HepG2 (cell line): ENCODE results near the gene AP2A2. TPM values are rescaled to one million over a fixed set of nuclear protein-coding genes. Genes with fewer than 3 reads are reported as not detected.

Source experiments
- BCL6 ChIP-seq: IDR thresholded peaks from 2 replicates; pipeline ENCODE4 v1.6.1; 2016; ENCODE audit warnings: missing genetic modification reagents, missing compliant biosample characterization
- EED ChIP-seq: sonication (generic); formaldehyde crosslinking; IDR thresholded peaks from 2 replicates; pipeline ENCODE4 v1.5.0; 2020; ENCODE audit warnings: mild to moderate bottlenecking, missing genetic modification reagents
- ELF3 ChIP-seq: IDR thresholded peaks from 2 replicates; pipeline ENCODE4 v1.6.1; 2016; ENCODE audit warnings: missing genetic modification reagents, missing compliant biosample characterization
- ERF ChIP-seq: IDR thresholded peaks from 2 replicates; pipeline ENCODE4 v1.6.1; 2018; ENCODE audit warnings: missing biosample characterization, missing genetic modification reagents
- FOSL1 ChIP-seq: sonication (generic); formaldehyde crosslinking; IDR thresholded peaks from 2 replicates; pipeline ENCODE4 v1.9.0; 2021; ENCODE audit warnings: missing genetic modification reagents, borderline replicate concordance
- GABPB1 ChIP-seq: IDR thresholded peaks from 2 replicates; pipeline ENCODE4 v1.6.1; 2016; ENCODE audit warnings: mild to moderate bottlenecking, missing genetic modification reagents, moderate library complexity, missing compliant biosample characterization
- IRF2 ChIP-seq: IDR thresholded peaks from 2 replicates; pipeline ENCODE4 v1.6.1; 2018; ENCODE audit warnings: missing genetic modification reagents, missing compliant biosample characterization
- MAZ ChIP-seq, 2 experiments: sonication (generic) in 1 of 2; formaldehyde crosslinking in 1 of 2; IDR thresholded peaks; 2 replicates each; pipeline versions ENCODE4 v1.5.0 to v1.6.1; 2012 to 2020; ENCODE audit warnings: low read depth in 2 of 2, mild to moderate bottlenecking in 2 of 2, borderline replicate concordance in 1 of 2, improper control_type of control experiment in 1 of 2, low read length in 1 of 2, missing genetic modification reagents in 1 of 2, moderate library complexity in 1 of 2
- MEIS1 ChIP-seq: sonication (generic); formaldehyde crosslinking; IDR thresholded peaks from 2 replicates; pipeline ENCODE4 v1.9.0; 2021; ENCODE audit warnings: mild to moderate bottlenecking, missing genetic modification reagents, moderate library complexity, borderline replicate concordance
- NFKB2 ChIP-seq: sonication (generic); formaldehyde crosslinking; IDR thresholded peaks from 2 replicates; pipeline ENCODE4 v1.4.0; 2020; ENCODE audit warnings: missing genetic modification reagents, borderline replicate concordance
- PCBP1 ChIP-seq: fragments of 200-400 bp; formaldehyde crosslinking; IDR thresholded peaks from 2 replicates; pipeline ENCODE4 v1.6.1; 2017; ENCODE audit warnings: mild to moderate bottlenecking, low read depth, low read length, borderline replicate concordance
- SMAD1 ChIP-seq: sonication (generic); formaldehyde crosslinking; IDR thresholded peaks from 2 replicates; pipeline ENCODE4 v1.4.0; 2020; ENCODE audit warnings: missing genetic modification reagents, low read depth, mild to moderate bottlenecking, borderline replicate concordance
- SMARCC2 ChIP-seq: fragments of 450-650 bp; IDR thresholded peaks from 2 replicates; pipeline ENCODE4 v1.6.1; 2017; ENCODE audit warnings: antibody characterized with exemption, mild to moderate bottlenecking
- TEAD3 ChIP-seq: optimal IDR thresholded peaks from 2 replicates; pipeline ENCODE3; 2016; ENCODE audit warnings: borderline replicate concordance
- TGIF2 ChIP-seq: IDR thresholded peaks from 2 replicates; pipeline ENCODE4 v1.6.1; 2016; ENCODE audit warnings: control low read depth, missing compliant biosample characterization
- YY1 ChIP-seq: IDR thresholded peaks from 2 replicates; pipeline ENCODE4 v1.6.1; 2011; ENCODE audit warnings: low read length, low read depth, moderate library complexity, mild to moderate bottlenecking; ENCODE audit not compliant: insufficient read depth, insufficient replicate concordance
- ZBTB42 ChIP-seq: sonication (generic); formaldehyde crosslinking; IDR thresholded peaks from 2 replicates; pipeline ENCODE4 v1.5.0; 2020; ENCODE audit warnings: mild to moderate bottlenecking, missing genetic modification reagents
- ZNF331 ChIP-seq: sonication (generic); formaldehyde crosslinking; IDR thresholded peaks from 2 replicates; pipeline ENCODE4 v1.4.0; 2020; ENCODE audit warnings: missing genetic modification reagents
- ZNF383 ChIP-seq: sonication (generic); formaldehyde crosslinking; IDR thresholded peaks from 2 replicates; pipeline ENCODE4 v1.4.0; 2020; ENCODE audit warnings: missing genetic modification reagents, mild to moderate bottlenecking, borderline replicate concordance
- ZNF546 ChIP-seq: sonication (generic); formaldehyde crosslinking; conservative IDR thresholded peaks from 2 replicates; pipeline ENCODE4 v1.8.1; 2023; ENCODE audit warnings: mild to moderate bottlenecking, missing genetic modification reagents
- ZNF552 ChIP-seq: sonication (generic); formaldehyde crosslinking; IDR thresholded peaks from 2 replicates; pipeline ENCODE4 v1.9.0; 2022; ENCODE audit warnings: missing genetic modification reagents, mild to moderate bottlenecking, borderline replicate concordance
- ZNF607 ChIP-seq: sonication (generic); formaldehyde crosslinking; IDR thresholded peaks from 2 replicates; pipeline ENCODE4 v1.5.1; 2020; ENCODE audit warnings: missing genetic modification reagents, mild to moderate bottlenecking, borderline replicate concordance
- ZNF768 ChIP-seq: sonication (generic); formaldehyde crosslinking; IDR thresholded peaks from 2 replicates; pipeline ENCODE4 v1.4.0; 2020; ENCODE audit warnings: missing genetic modification reagents
- polyA plus RNA-seq, 8 experiments: library from polyadenylated mRNA; depleted of rRNA in 3 of 8; stranded (reverse) in 7 of 8; unstranded in 1 of 8; fragments of >200 nt; fragmentation: Illumina TruSeq in 4 of 8; extraction: Trizol in 4 of 8; gene quantifications; 2 replicates each; pipeline versions ENCODE4 v1.2.1 to v1.2.3, GENCODE V29; 2011 to 2016; ENCODE audit warnings: low read depth in 4 of 8, missing spikeins in 1 of 8, mixed read lengths in 1 of 8; ENCODE audit not compliant: insufficient read depth in 1 of 8
- total RNA-seq, 5 experiments: library from RNA; depleted of rRNA; stranded (reverse); fragments of >200 nt; fragmentation: Illumina TruSeq; extraction: Trizol; gene quantifications; 2 replicates each; pipeline ENCODE4 v1.2.3, GENCODE V29; 2016; ENCODE audit warnings: low read depth in 1 of 5
- TF ChIP-seq, protein P1 (sequence below): sonication (generic); formaldehyde crosslinking; IDR thresholded peaks from 2 replicates; pipeline ENCODE4 v1.4.0; 2020; ENCODE audit warnings: mild to moderate bottlenecking, missing genetic modification reagents
- TF ChIP-seq, protein P2 (sequence below): sonication (generic); formaldehyde crosslinking; conservative IDR thresholded peaks from 2 replicates; pipeline ENCODE4 v1.8.0; 2022; ENCODE audit warnings: missing genetic modification reagents
- TF ChIP-seq, protein P3 (sequence below): IDR thresholded peaks from 2 replicates; pipeline ENCODE4 v1.6.1; 2018; ENCODE audit warnings: missing genetic modification reagents

The AP2A2 gene
- total and polyA plus RNA-seq, 2 of the 13 experiments (the other 11 are each of a cell fraction or from before 2014, with no cell fraction given) = 25.7 to 75.7 TPM

DNA sequence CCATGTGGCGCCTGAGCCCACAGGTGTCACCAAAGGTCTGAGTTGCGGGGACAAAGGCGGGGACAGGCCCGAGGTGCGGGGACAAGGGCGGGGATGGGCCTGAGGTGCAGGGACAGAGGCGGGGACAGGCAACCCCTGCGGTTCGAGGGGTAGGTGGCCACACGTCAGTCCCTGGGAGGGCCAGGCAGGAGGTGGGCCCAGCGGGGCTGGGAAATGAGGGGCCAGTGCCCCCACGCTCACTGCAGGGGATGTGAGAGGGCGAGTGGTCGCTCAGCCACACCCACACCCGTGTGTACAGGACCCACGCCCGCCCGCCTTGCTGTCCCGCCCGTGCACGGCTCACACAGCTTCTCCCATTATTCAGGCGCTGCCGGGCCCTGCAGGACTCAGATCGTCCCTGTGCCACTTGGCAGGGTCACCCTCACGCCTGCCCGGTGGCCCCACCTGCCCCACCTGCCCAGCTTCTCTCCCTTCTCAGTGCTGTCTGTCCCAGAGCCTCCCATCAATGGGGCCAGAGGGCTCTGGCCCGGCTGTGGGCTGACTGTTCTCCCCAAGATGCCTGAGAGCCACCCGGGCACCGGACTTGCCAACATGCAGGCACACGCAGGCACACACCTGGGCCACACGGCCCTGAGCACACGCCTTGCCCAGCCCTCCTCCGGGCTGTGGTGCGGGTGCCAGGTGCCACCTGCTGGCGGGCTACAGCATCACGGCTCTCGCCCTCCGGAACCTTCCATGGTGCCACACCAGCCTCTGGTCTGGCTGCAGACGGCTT is 125.1 kb downstream of the AP2A2 start (continued):
- TF ChIP-seq ZNF768 (CRISPR knock-in tag) (peak; percentile 23; the same call in 1 of the 2 replicates), NFKB2 (CRISPR knock-in tag) (peak; percentile 30; the same call in 1 of the 2 replicates), ERF (peak; percentile 61; the same call in 1 of the 2 replicates), TEAD3 (CRISPR knock-in tag) (peak; percentile 50), ZNF331 (CRISPR knock-in tag) (0 out of 2 replicates have a peak, but pooled peaks have one; percentile 55), EED (CRISPR knock-in tag) (0 out of 2 replicates have a peak, but pooled peaks have one; percentile 38), ZNF546 (CRISPR knock-in tag) (peak; percentile 82), FOSL1 (CRISPR knock-in tag) (no peak), ELF3 (CRISPR knock-in tag) (peak; percentile 39; the same call in 1 of the 2 replicates), GABPB1 (CRISPR knock-in tag) (peak; percentile 59; the same call in 1 of the 2 replicates), ZNF552 (CRISPR knock-in tag) (0 out of 2 replicates have a peak, but pooled peaks have one; percentile 52), MEIS1 (CRISPR knock-in tag) (0 out of 2 replicates have a peak, but pooled peaks have one; percentile 42), ZBTB42 (CRISPR knock-in tag) (0 out of 2 replicates have a peak, but pooled peaks have one; percentile 36), SMARCC2 (no peak), ZNF383 (CRISPR knock-in tag) (no peak; the same call in 1 of the 2 replicates), TGIF2 (CRISPR knock-in tag) (0 out of 2 replicates have a peak, but pooled peaks have one; percentile 22), IRF2 (CRISPR knock-in tag) (peak; percentile 39; the same call in 1 of the 2 replicates), YY1 (peak; percentile 66), ZNF607 (CRISPR knock-in tag) (no peak), SMAD1 (peak; percentile 39; the same call in 1 of the 2 replicates), BCL6 (0 out of 2 replicates have a peak, but pooled peaks have one; percentile 32), PCBP1 (peak; percentile 6; the same call in 1 of the 2 replicates), MAZ (IDR thresholded peaks at IDR 0.05; ENCODE audit: borderline replicate concordance, low read depth, low read length) (no peak), MAZ (CRISPR knock-in tag; IDR thresholded peaks at IDR 0.05; ENCODE audit: low read depth) (0 out of 2 replicates have a peak, but pooled peaks have one; percentile 39)
- TF ChIP-seq, protein P1, sequence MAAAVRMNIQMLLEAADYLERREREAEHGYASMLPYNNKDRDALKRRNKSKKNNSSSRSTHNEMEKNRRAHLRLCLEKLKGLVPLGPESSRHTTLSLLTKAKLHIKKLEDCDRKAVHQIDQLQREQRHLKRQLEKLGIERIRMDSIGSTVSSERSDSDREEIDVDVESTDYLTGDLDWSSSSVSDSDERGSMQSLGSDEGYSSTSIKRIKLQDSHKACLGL (CRISPR knock-in tag) = peak; percentile 66; the same call in 1 of the 2 replicates
- TF ChIP-seq, protein P2, sequence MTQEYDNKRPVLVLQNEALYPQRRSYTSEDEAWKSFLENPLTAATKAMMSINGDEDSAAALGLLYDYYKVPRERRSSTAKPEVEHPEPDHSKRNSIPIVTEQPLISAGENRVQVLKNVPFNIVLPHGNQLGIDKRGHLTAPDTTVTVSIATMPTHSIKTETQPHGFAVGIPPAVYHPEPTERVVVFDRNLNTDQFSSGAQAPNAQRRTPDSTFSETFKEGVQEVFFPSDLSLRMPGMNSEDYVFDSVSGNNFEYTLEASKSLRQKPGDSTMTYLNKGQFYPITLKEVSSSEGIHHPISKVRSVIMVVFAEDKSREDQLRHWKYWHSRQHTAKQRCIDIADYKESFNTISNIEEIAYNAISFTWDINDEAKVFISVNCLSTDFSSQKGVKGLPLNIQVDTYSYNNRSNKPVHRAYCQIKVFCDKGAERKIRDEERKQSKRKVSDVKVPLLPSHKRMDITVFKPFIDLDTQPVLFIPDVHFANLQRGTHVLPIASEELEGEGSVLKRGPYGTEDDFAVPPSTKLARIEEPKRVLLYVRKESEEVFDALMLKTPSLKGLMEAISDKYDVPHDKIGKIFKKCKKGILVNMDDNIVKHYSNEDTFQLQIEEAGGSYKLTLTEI (CRISPR knock-in tag) = no peak
- TF ChIP-seq, protein P3, sequence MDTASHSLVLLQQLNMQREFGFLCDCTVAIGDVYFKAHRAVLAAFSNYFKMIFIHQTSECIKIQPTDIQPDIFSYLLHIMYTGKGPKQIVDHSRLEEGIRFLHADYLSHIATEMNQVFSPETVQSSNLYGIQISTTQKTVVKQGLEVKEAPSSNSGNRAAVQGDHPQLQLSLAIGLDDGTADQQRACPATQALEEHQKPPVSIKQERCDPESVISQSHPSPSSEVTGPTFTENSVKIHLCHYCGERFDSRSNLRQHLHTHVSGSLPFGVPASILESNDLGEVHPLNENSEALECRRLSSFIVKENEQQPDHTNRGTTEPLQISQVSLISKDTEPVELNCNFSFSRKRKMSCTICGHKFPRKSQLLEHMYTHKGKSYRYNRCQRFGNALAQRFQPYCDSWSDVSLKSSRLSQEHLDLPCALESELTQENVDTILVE = 0 out of 2 replicates have a peak, but pooled peaks have one; percentile 32
